Activated naive CD4-positive, alpha-beta T cell treated with anti-CD3 and anti-CD28 coated beads, Interleukin-2, amount 10 ng/mL, durations not matched to agents 7 days and 5 days (primary cell): ENCODE measurements around the gene ERN1.

ENCODE experiments used
- CTCF ChIA-PET: fragments of 350-600 bp; sonication (Branson Sonifier 250); formaldehyde crosslinking; loops from one replicate; lab custom pipeline; 2021; ENCODE audit warnings: antibody characterized with exemption; lab: Charles Lee
- DNase-seq: peaks from one replicate; pipeline ENCODE4 v3.0.0-alpha.2; 2020
- H3K27ac Mint-ChIP-seq: one replicate; pipeline ENCODE4 v1.8.0; 2021; ENCODE audit warnings: mild to moderate bottlenecking, moderate library complexity, mixed read lengths
- H3K27me3 Mint-ChIP-seq: one replicate; pipeline ENCODE4 v1.8.0; 2021; ENCODE audit warnings: mild to moderate bottlenecking, mixed read lengths
- H3K36me3 Mint-ChIP-seq: one replicate; pipeline ENCODE4 v1.8.0; 2021; ENCODE audit warnings: mixed read lengths
- H3K4me1 Mint-ChIP-seq: one replicate; pipeline ENCODE4 v1.8.0; 2021; ENCODE audit warnings: mixed read lengths
- H3K4me3 Mint-ChIP-seq: one replicate; pipeline ENCODE4 v1.8.0; 2021; ENCODE audit warnings: mild to moderate bottlenecking, moderate library complexity, mixed read lengths
- H3K9me3 Mint-ChIP-seq: one replicate; pipeline ENCODE4 v1.8.0; 2021; ENCODE audit warnings: mixed read lengths

ERN1 gene

GRCh38 chr17:64038331-64039105 lies 91.4 kb downstream of the ERN1 start:
- DNase-seq, result peak; percentile 16
- Mint-ChIP-seq H3K9me3 (no peaks in the 10 kb centered on the region), H3K27me3 (no peaks in the 10 kb centered on the region), H3K27ac (no peak overlapping the region), H3K4me1 (peaks cover 5% of the 10 kb centered on the region), H3K4me3 (no peak overlapping the region), H3K36me3 (peaks cover 32% of the 10 kb centered on the region)
- CTCF ChIA-PET, result interaction anchor here (1.1 to 1.8 kb wide), 2 partner anchors 9 to 119 kb away, joined by 3 to 18 read pairs; no protein-coding TSS in a partner anchor

- H3K4me1 Mint-ChIP-seq, result peaks cover 5% of the 10 kb centered on the region
- H3K27me3 Mint-ChIP-seq, result no peaks in the 10 kb centered on the region
- H3K27ac Mint-ChIP-seq, result no peak overlapping the region
- no peak for DNase-seq
- H3K9me3 Mint-ChIP-seq, result no peaks in the 10 kb centered on the region
- CTCF ChIA-PET, result interaction anchor here (1.8 kb wide), 1 partner anchor 9 kb away, joined by 18 read pairs; no protein-coding TSS in a partner anchor
- peaks cover 30% of the 10 kb centered on the region for H3K36me3 Mint-ChIP-seq
- no peak overlapping the region for H3K4me3 Mint-ChIP-seq
Measured at GRCh38 chr17:64037802-64038201, 92.1 kb downstream of the ERN1 start.

GRCh38 chr17:64037180-64037579 lies 92.8 kb downstream of the ERN1 start:
- DNase-seq, result no peak
- Mint-ChIP-seq H3K27me3 (no peaks in the 10 kb centered on the region), H3K4me1 (peaks cover 2% of the 10 kb centered on the region), H3K9me3 (no peaks in the 10 kb centered on the region), H3K27ac (no peak overlapping the region), H3K4me3 (no peak overlapping the region), H3K36me3 (peaks cover 27% of the 10 kb centered on the region)
- CTCF ChIA-PET, result interaction anchor here (1.2 kb wide), 1 partner anchor 118 kb away, joined by 3 read pairs; no protein-coding TSS in a partner anchor

- no peaks in the 10 kb centered on the region for H3K9me3 Mint-ChIP-seq
- no peak overlapping the region for H3K27ac Mint-ChIP-seq
- H3K4me3 Mint-ChIP-seq, result no peak overlapping the region
- H3K36me3 Mint-ChIP-seq, result peaks cover 24% of the 10 kb centered on the region
- no peaks in the 10 kb centered on the region for H3K27me3 Mint-ChIP-seq
- no peak for DNase-seq
- H3K4me1 Mint-ChIP-seq, result no peaks in the 10 kb centered on the region
- CTCF ChIA-PET, result interaction anchor here (0.7 to 1.2 kb wide), 2 partner anchors 11 to 117 kb away, joined by 3 to 4 read pairs; no protein-coding TSS in a partner anchor
Measured at GRCh38 chr17:64036198-64036922, 93.6 kb downstream of the ERN1 start.

GRCh38 chr17:64032081-64032480 lies 97.9 kb downstream of the ERN1 start:
- Mint-ChIP-seq H3K9me3 (no peaks in the 10 kb centered on the region), H3K27ac (no peak overlapping the region), H3K36me3 (peaks cover 8% of the 10 kb centered on the region), H3K27me3 (no peaks in the 10 kb centered on the region), H3K4me1 (peaks cover 20% of the 10 kb centered on the region), H3K4me3 (no peak overlapping the region)
- CTCF ChIA-PET, result interaction anchor here (1.3 to 8.4 kb wide), 3 partner anchors 30 to 250 kb away, joined by 3 to 417 read pairs (median 53); partner anchors contain the start of gene ERN1
- no peak for DNase-seq

GRCh38 chr17:64028874-64029464 lies 101.0 kb downstream of the ERN1 start:
- Mint-ChIP-seq H3K27me3 (no peaks in the 10 kb centered on the region), H3K4me3 (no peak overlapping the region), H3K27ac (peak overlapping the region; percentile 10), H3K9me3 (no peaks in the 10 kb centered on the region), H3K4me1 (peaks cover 45% of the 10 kb centered on the region), H3K36me3 (peaks cover under 1% of the 10 kb centered on the region)
- CTCF ChIA-PET, result interaction anchor here (0.6 to 8.4 kb wide), 44 partner anchors 10 to 253 kb away, joined by 3 to 417 read pairs (median 5); partner anchors contain the start of genes CD79B, CSHL1, ERN1 and GH1
- peak; percentile 83 for DNase-seq

GRCh38 chr17:64025732-64026294 lies 104.1 kb downstream of the ERN1 start:
- Mint-ChIP-seq H3K36me3 (peaks cover 6% of the 10 kb centered on the region), H3K4me1 (peaks cover 75% of the 10 kb centered on the region), H3K27ac (peak overlapping the region; percentile 92), H3K27me3 (no peaks in the 10 kb centered on the region), H3K9me3 (no peaks in the 10 kb centered on the region), H3K4me3 (peak overlapping the region; percentile 56)
- CTCF ChIA-PET, result interaction anchor here (0.6 to 8.4 kb wide), 32 partner anchors 9 to 143 kb away, joined by 3 to 417 read pairs (median 5); partner anchors contain the start of genes CSHL1, ERN1, GH1 and PRR29
- peak; percentile 96 for DNase-seq

- CTCF ChIA-PET, result interaction anchor here (0.6 to 8.4 kb wide), 36 partner anchors 8 to 323 kb away, joined by 3 to 417 read pairs (median 5); partner anchors contain the start of genes CSHL1, ERN1, GH1 and PRR29
- Mint-ChIP-seq H3K4me1 (peaks cover 79% of the 10 kb centered on the region), H3K4me3 (peak overlapping the region; percentile 56), H3K27ac (peak overlapping the region; percentile 92), H3K36me3 (peaks cover 6% of the 10 kb centered on the region), H3K27me3 (no peaks in the 10 kb centered on the region), H3K9me3 (no peaks in the 10 kb centered on the region)
- peak; percentile 52 for DNase-seq
Measured at GRCh38 chr17:64024781-64025731, 104.9 kb downstream of the ERN1 start.

- Mint-ChIP-seq H3K4me1 (peaks cover 76% of the 10 kb centered on the region), H3K27me3 (no peaks in the 10 kb centered on the region), H3K27ac (peak overlapping the region; percentile 92), H3K36me3 (peaks cover 6% of the 10 kb centered on the region), H3K9me3 (no peaks in the 10 kb centered on the region), H3K4me3 (no peak overlapping the region)
- DNase-seq, result peak; percentile 18
- CTCF ChIA-PET, result interaction anchor here (0.6 to 8.4 kb wide), 16 partner anchors 7 to 324 kb away, joined by 3 to 417 read pairs (median 6); partner anchors contain the start of genes CSHL1, ERN1, GH1 and PRR29
Measured at GRCh38 chr17:64024215-64024654, 105.7 kb downstream of the ERN1 start.

GRCh38 chr17:64022611-64023063 lies 107.3 kb downstream of the ERN1 start:
- Mint-ChIP-seq H3K4me3 (peak overlapping the region; percentile 46), H3K27me3 (no peaks in the 10 kb centered on the region), H3K27ac (peak overlapping the region; percentile 100), H3K9me3 (no peaks in the 10 kb centered on the region), H3K36me3 (peaks cover 12% of the 10 kb centered on the region), H3K4me1 (peaks cover 69% of the 10 kb centered on the region)
- CTCF ChIA-PET, result interaction anchor here (0.6 to 5.7 kb wide), 6 partner anchors 32 to 1141 kb away, joined by 3 to 68 read pairs (median 6); partner anchors contain the start of gene GH1
- DNase-seq, result peak; percentile 21

- H3K9me3 Mint-ChIP-seq, result no peaks in the 10 kb centered on the region
- H3K4me3 Mint-ChIP-seq, result peak within 1 kb of the TSS; percentile 97
- peak; percentile 96 for DNase-seq
- peaks cover 24% of the 10 kb centered on the region for H3K36me3 Mint-ChIP-seq
- CTCF ChIA-PET, result interaction anchor here (0.9 to 4.2 kb wide), 9 partner anchors 8 to 113 kb away, joined by 3 to 26 read pairs (median 5); partner anchors contain the start of gene PRR29
- H3K27me3 Mint-ChIP-seq, result no peaks in the 10 kb centered on the region
- H3K4me1 Mint-ChIP-seq, result peaks cover 72% of the 10 kb centered on the region
- peak within 1 kb of the TSS; percentile 100 for H3K27ac Mint-ChIP-seq
Measured at GRCh38 chr17:64020056-64020766, 109.7 kb downstream of the ERN1 start, which contains the start of gene ICAM2. TSS of gene ICAM2 (minus strand) at chr17:64020633. CDS start at chr17:64006691, 13,942 bp downstream.
